Keratinocyte (primary cell): ENCODE results near the gene ELF4.

Experiments
- EZH2 ChIP-seq: IDR thresholded peaks from one replicate; pipeline ENCODE4 v1.6.1; 2012; ENCODE audit warnings: inconsistent platforms, mild to moderate bottlenecking, low read length, moderate library complexity
- TF ChIP-seq, protein P1 (sequence below), 3 experiments: IDR thresholded peaks in 1 of 3; conservative IDR thresholded peaks in 1 of 3; optimal IDR thresholded peaks in 1 of 3; 2 replicates in 2 of 3; 3 replicates in 1 of 3; pipeline versions ENCODE3 to v1.5.1; 2011; ENCODE audit warnings: low read length in 3 of 3, mild to moderate bottlenecking in 3 of 3, moderate library complexity in 2 of 3, control low read depth in 1 of 3, inconsistent platforms in 1 of 3; ENCODE audit not compliant: insufficient read depth in 2 of 3; ENCODE audit errors: extremely low read depth in 1 of 3

DNA sequence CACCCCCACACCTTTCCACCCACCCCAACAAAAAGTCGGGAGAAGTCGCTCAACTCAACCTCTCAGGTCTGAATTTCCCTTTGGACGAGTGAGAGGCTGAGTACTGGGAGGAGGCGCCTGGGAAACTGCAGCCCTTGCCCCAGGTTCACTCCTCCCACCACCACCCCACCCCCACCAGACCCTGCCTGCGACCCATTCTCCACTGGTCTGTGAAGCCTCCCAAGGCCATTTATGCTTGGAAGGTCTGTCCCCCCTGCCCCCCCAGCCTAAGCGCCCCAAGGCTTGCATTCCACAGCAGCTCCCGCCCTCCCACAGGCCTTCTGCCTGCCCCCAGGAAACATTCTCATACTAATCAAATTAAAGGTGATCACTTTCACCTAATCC is 27.2 kb downstream of the ELF4 start:
- TF ChIP-seq, protein P1, sequence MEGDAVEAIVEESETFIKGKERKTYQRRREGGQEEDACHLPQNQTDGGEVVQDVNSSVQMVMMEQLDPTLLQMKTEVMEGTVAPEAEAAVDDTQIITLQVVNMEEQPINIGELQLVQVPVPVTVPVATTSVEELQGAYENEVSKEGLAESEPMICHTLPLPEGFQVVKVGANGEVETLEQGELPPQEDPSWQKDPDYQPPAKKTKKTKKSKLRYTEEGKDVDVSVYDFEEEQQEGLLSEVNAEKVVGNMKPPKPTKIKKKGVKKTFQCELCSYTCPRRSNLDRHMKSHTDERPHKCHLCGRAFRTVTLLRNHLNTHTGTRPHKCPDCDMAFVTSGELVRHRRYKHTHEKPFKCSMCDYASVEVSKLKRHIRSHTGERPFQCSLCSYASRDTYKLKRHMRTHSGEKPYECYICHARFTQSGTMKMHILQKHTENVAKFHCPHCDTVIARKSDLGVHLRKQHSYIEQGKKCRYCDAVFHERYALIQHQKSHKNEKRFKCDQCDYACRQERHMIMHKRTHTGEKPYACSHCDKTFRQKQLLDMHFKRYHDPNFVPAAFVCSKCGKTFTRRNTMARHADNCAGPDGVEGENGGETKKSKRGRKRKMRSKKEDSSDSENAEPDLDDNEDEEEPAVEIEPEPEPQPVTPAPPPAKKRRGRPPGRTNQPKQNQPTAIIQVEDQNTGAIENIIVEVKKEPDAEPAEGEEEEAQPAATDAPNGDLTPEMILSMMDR (optimal IDR thresholded peaks at IDR 0.05 in 1 of 3, IDR thresholded peaks at IDR 0.05 in 1 of 3, conservative IDR thresholded peaks at IDR 0.05 in 1 of 3; ENCODE audit: extremely low read depth in 1 of 3, insufficient read depth in 2 of 3, low read length in 3 of 3): no peak
- TF ChIP-seq EZH2: no peak
